Islet precursor cell (in vitro differentiated cells): ENCODE measurements around the gene FMNL2.

Experiments used
- DNase-seq: peaks from one replicate; pipeline ENCODE4 v3.0.0-alpha.2; 2018

The FMNL2 gene

DNA sequence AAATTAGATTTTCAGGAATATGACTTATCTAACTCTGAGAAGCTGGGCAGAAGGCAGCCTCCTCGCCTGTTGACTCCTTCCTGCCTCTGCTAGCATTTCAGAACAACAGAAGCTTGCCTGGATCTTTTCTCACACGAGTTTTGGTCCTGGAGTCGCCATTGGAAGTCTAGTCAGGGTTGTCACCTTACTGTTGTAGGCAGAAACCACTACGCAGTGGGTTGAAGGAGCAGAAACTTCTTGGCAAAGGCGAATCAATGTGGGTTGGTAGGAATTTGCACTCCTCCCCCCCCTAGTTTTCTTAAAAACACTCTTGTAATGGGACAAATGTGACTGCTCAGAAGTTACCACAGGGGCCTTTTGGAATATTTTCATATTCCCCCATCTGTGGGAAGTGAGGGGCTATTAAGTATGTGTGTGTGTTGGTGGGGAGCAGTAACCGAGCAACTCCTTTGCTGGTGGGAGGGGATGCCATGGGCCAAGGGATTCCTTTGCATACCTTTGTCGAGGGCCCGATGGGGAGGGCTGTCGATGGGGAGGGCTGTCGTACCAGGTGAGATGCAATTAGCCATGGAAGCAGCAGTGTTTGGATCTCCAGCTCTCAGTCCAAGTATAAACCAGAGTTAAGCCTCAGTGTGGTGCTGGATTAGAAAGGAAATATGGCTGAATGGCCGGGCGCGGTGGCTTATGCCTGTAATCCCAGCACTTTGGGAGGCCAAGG, 117.4 kb downstream of the FMNL2 start:
- no peak for DNase-seq

DNA sequence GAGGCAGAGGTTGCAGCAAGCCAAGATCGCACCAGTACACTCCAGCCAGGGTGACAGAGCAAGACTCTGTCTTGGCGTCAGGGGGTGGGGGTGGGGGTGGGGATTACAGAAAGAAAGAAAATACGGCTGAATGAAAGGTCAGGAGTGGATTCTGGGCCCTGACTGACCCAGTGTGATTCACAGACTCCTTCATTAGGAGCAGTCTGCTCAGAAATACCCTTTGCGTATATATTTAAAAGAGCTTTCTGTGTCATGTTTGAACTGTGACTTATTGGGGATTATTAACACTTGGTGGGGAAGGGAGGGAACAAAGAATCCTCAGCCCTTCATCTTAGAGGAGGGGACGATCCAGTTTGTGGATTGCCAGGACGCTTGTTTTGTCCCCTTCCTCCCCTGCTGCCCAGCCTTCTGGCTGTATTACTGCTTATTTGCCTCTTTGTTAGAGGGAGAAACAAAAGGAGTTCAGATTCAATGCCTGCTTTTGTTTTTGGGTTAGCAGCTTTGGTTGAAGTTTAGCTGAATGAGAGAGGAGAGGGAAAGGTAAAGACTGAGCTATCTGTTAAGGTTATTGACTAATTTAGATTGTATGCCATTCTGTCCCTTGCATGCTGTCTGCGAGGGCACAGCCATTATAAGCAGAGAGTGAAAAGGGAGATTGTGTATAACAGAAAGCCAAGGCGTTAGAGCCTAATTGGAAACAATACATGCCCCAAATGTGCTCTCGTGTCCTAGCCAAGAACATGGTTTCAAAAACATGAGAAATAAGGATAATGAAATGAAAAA, 118.3 kb downstream of the FMNL2 start:
- DNase-seq = peak; percentile 79

DNA sequence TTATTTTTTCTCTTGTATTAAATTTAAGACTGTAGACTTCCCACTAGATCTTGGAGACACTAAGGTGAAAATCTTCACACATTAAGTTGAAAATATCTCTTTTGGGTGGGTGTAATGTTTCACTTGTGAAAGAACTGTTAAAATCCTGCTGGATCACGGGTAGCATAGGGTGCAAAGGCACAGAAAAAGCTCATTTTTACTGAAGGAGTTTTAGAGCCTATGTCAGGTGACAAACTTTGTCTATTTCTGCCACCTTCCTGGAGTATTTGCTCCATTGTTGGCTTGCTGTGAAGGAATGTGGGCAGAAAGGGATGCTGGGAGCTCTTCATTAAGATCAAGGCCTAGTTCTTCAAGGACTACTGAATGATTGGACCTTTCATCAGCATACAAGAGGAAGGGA, 119.4 kb downstream of the FMNL2 start:
- DNase-seq = no peak

DNA sequence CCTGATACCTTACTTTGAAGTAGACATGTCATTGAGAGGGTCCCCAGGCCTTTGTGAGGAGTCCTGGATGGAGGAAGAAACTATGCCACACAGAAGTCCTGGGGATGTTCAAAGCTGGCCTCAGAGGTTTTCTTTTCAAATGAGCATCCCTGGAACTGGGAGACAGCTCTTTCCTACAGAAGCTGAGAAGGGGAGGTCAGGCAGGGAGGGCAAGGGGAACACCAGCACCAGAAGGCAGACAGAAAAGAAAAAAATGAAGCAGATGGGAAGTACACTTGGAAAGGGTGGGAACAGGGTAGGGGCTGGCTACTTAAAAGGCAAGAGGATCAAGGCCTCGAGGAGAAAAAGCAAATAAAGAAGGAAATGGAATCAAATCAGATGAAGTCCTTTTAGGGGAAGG, 120.0 kb downstream of the FMNL2 start:
- no peak for DNase-seq

DNA sequence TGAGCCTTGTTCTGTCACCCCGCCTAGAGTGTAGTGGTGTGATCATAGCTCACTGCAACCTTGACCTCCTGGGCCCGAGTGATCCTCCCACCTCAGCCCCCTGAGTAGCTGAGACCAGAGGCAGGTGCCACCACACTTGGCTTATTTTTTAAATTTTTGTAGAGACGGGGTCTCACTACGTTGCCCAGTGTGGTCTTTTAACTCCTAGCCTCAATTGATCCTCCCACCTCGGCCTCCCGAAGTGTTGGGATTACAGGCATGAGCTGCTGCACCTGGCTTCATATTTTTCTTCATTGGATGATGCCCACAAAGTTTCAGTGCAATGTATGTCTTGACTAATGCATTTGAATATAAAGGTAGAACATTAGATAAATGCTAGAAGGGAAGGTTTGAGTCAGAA, 120.8 kb downstream of the FMNL2 start:
- DNase-seq = no peak

DNA sequence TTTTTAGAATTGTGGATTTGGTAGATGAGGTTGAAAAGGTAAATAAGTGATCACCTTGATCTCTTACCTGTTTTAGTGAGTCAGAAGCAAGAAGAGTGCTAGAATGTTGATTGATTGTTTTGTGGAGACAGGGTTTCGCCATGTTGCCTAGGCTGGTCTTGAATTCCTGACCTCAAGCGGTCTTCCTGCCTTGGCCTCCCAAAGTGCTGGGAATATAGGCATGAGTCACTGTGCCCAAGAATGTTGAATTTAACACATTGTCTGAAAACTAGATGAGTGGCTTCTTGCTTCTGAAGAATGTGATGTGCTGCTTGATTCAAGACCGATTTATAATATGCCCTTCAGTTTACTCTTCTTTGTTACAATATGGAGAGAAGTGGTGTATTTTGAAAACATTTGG, 121.3 kb downstream of the FMNL2 start:
- DNase-seq = peak; percentile 87

DNA sequence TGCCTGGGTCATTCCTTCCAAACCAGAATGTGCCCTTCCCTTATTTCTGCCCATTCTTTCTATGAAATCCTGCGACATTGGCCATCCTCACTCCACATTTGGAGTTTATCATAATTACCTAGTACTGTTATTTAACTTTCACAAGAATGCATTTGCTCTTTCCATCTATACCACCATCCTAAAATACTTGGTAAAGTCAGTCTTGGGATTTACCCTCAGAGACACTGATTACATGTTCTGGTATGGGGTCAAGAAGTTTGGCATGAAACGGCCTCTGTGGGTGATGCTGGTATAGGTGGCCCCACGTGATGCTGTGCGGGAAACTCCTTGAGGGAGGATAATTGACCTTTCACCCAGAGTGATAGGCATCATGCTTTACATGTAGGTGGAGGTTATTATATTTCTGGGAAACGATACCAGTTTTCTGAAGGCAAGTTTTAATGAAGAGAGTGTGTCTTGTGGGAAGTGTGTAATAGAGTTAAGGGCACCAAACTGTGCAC, 123.5 kb downstream of the FMNL2 start:
- DNase-seq = no peak

DNA sequence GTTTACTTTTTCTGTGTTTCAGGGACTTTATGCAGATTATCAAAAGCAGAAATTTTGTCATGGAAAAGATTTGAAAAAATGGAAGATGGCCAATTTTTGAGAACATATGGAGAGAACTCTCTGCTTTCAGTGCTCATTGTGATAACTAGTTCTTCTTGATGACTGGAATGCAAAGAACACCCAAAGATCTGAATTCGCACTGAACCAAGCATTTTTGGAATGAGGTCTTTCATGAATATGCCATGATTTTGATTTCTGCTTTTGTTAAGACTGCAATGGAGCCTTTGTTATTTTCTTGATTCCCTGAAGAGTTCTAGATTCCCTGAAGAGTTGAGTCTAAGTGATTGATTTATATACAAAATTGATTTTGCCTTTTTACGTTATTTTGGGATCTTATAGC, 124.1 kb downstream of the FMNL2 start:
- DNase-seq = no peak

DNA sequence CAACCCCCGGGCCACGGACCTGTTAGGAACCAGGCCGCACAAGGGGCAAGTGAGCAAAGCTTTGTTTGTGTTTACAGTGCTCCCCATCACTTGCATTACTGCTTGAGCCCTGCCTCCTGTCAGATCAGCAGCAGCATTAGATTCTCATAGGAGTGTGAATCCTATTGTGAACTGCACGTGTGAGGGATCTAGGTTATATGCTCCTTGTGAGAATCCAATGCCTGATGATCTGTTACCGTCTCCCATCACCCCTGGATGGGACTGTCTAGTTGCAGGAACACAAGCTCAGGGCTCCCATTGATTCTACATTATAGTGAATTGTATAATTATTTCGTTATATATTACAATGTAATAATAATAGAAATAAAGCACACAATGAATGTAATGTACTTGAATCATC, 125.6 kb downstream of the FMNL2 start:
- DNase-seq = no peak

DNA sequence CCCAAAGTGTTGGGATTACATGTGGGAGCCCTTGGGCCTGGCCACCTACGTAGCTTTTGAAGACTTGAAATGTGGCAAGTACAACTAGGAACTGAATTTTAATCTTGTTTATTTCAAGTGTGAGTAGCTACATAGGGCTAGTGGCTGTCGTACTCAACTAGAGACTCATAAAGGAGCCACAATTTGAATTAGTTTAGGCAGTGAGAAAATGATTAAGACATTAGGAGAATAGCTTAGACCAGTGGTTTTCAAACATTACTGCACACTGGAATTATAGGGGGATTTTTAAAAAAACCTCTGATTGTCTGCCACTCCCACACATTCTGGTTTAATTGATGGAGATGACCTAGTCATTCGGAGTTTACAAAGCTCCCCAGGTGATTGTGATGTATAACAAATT, 127.1 kb downstream of the FMNL2 start:
- DNase-seq = no peak

DNA sequence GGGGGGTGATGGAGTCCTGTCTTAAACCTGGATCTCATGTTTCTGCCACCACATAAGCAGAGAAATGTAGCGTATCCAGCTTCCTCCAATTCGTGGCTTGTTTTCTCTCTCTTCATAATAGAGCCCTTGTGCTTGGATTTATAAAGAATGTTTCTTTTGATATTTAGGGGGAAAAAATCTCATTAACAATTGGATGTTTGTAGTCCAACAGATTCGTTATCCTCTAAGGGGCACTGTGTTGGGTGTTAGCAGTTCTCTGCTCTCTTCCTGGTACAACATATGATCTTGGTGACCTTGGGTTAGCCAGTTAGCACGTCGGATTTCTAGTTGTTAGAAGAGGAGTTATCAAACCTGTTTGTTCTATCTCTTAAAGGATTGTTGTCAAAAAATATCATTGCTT, 127.8 kb downstream of the FMNL2 start:
- no peak for DNase-seq

DNA sequence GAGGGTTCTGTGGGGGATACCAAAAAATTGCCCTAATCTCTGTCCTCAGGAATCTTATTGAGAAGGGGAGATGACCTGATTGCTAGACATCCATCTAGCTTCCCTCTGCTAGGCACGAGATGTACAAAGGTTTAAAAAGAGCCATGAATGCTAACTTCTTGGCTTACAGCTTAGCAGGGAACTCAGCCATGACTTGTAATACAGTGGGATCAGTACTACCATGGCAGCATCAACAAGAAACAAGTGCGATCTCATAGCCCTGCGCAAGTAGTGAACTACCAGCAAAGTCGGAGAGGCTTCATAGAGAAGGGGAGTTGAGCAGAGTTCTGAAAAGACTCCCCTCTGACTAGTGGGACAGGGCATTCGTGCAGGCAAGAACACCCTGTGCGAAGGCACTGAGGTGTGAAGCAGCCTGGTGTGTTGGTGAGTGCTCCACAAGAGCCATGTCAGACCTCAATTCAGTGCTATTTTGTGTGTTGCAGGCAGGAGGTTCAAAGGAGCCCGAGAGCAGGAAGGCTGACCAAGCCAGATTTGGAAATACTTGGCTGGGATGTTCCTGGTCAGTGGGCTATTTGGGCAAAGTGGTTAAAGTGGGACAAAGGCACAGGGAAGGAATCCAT, 130.0 kb downstream of the FMNL2 start:
- no peak for DNase-seq

- no peak for DNase-seq
Observed at GRCh38 chr2:152465541-152465940, 130.6 kb downstream of the FMNL2 start.

- no peak for DNase-seq
Observed at GRCh38 chr2:152466041-152466440, 131.1 kb downstream of the FMNL2 start.

DNA sequence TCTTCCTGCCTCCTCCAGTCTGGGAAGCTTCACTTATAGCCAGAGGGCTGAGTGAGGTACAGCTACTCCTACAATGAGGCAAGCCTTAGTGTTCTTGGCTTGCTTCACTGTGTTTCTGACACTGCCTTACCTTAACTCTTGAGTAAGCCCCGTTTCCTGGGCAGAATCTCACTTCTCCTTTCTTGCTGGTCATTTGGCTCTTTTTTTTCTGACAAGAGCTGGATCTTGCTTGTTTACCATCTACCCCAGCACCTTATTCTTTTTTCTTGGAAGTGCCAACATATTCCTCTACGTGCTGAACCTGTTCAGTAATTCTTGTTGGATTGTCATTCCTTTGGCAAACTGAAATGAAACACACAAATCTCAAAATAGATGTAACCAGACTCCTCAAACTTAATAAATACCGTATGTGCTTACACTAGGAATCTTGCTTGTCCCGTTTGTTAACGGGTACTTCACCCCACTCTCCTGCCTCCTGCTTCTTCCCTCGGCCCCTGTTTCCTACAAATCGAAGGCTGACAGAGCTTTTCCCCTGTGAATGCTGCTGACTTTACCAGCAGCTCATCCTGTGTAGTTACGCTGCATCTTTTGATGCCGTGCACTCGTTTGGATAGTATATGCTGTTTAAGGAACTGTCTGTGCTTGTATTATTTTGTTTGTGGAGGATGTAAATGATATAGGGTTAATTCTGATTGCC, 132.2 kb downstream of the FMNL2 start:
- no peak for DNase-seq

GRCh38 chr2:152467677-152468410, 132.9 kb downstream of the FMNL2 start:
- no peak for DNase-seq

- DNase-seq = no peak
Observed at GRCh38 chr2:152468899-152469692, 134.1 kb downstream of the FMNL2 start.

- no peak for DNase-seq
Observed at GRCh38 chr2:152470861-152471854, 136.2 kb downstream of the FMNL2 start.

- peak; percentile 59 for DNase-seq
Observed at GRCh38 chr2:152472481-152472887, 137.5 kb downstream of the FMNL2 start.

- DNase-seq = peak; percentile 7
Observed at GRCh38 chr2:152473151-152473857, 138.3 kb downstream of the FMNL2 start.
